Measurements from ENCODE around the gene SRPRB. TPM values are rescaled to one million over a fixed set of nuclear protein-coding genes. Genes with fewer than 3 reads are reported as not detected.

SRPRB gene
- total and polyA plus RNA-seq, 2 donors (not counting 3 experiments of a cell fraction or from before 2014, with no cell fraction given), result 22.7 to 69.2 TPM

DNA sequence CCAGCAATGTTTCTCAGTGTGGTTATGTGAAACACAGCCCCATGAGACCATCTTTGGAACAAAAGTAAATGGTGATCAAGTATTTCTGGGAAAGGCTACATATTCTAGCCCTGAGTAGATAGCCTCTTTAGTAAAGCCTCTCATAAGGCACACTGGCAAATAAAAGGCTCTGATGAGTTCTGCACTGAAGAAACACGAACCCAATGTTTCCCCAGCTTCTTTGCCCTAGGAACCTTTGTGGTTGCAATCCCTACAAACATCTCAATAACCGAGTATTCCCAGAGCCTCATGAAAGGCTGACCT lies 48.3 kb downstream of the SRPRB start:
- Histone ChIP-seq H3K9ac (replicated peaks; ENCODE audit: extremely low read depth, insufficient read depth, low read length) (no peak overlapping the region), H3K79me2 (ENCODE audit: control insufficient read depth, insufficient read depth, low read length) (no peaks in the 10 kb centered on the region), H3K4me1 (ENCODE audit: control insufficient read depth, extremely low read depth, insufficient read depth, low read length) (no peaks in the 10 kb centered on the region), H3K4me3 (replicated peaks in 1 of 3; ENCODE audit: insufficient read depth in 1 of 3, low read depth in 1 of 3, low read length in 3 of 3) (no peak overlapping the region), H3K36me3 (ENCODE audit: control insufficient read depth in 2 of 2, extremely low read depth in 1 of 2, insufficient read depth in 2 of 2, low read length in 2 of 2) (no peaks in the 10 kb centered on the region), H3K9me1 (replicated peaks; ENCODE audit: control insufficient read depth, extremely low read depth, insufficient read depth, low read length) (no peaks in the 10 kb centered on the region), H2AFZ (ENCODE audit: low read depth, low read length) (no peak overlapping the region), H3K27ac (ENCODE audit: insufficient read depth, low read depth, low read length) (no peak overlapping the region), H4K20me1 (replicated peaks; ENCODE audit: control insufficient read depth, extremely low read depth, insufficient read depth, low read length) (no peaks in the 10 kb centered on the region), H3K9me3 (replicated peaks; ENCODE audit: control insufficient read depth, insufficient read depth, low read length) (no peaks in the 10 kb centered on the region), H3K27me3 (ENCODE audit: control insufficient read depth in 2 of 2, insufficient read depth in 2 of 2, low read length in 2 of 2) (no peaks in the 10 kb centered on the region), H3K4me2 (ENCODE audit: insufficient read depth, low read length) (no peak overlapping the region)
- ChIA-PET CTCF (interaction anchor here (2.2 to 2.5 kb wide), 2 partner anchors 10 to 14 kb away, joined by 6 to 13 read pairs; no protein-coding TSS in a partner anchor), POLR2A (no interaction called here)
- dilution Hi-C loops (cut with MboI; ENCODE audit: extremely low pct_ligation_motif_present, low sequenced_read_pairs), result no loop called here
- intact Hi-C loops (cut with micrococcal nuclease), result no loop called here
- FAIRE-seq, result no peak
- no peak for DNase-seq (ENCODE audit: low read depth, low spot score)
- TF ChIP-seq GATA2 (IDR thresholded peaks at IDR 0.05; ENCODE audit: insufficient read depth, insufficient read length, low read depth, low read length) (no peak), POLR2AphosphoS5 (IDR thresholded peaks at IDR 0.05; ENCODE audit: insufficient read depth, low read depth, low read length) (no peak), EZH2 (IDR thresholded peaks at IDR 0.05; ENCODE audit: borderline replicate concordance, low read depth, low read length, severe bottlenecking) (no peak), FOS (IDR thresholded peaks at IDR 0.05; ENCODE audit: borderline replicate concordance, insufficient read depth, low read length) (no peak), POLR2A (IDR thresholded peaks at IDR 0.05; ENCODE audit: low read depth, low read length) (no peak)
- TF ChIP-seq, protein P1, sequence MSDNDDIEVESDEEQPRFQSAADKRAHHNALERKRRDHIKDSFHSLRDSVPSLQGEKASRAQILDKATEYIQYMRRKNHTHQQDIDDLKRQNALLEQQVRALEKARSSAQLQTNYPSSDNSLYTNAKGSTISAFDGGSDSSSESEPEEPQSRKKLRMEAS (IDR thresholded peaks at IDR 0.05; ENCODE audit: insufficient read depth, insufficient read length), result no peak
- TF ChIP-seq, protein P2, sequence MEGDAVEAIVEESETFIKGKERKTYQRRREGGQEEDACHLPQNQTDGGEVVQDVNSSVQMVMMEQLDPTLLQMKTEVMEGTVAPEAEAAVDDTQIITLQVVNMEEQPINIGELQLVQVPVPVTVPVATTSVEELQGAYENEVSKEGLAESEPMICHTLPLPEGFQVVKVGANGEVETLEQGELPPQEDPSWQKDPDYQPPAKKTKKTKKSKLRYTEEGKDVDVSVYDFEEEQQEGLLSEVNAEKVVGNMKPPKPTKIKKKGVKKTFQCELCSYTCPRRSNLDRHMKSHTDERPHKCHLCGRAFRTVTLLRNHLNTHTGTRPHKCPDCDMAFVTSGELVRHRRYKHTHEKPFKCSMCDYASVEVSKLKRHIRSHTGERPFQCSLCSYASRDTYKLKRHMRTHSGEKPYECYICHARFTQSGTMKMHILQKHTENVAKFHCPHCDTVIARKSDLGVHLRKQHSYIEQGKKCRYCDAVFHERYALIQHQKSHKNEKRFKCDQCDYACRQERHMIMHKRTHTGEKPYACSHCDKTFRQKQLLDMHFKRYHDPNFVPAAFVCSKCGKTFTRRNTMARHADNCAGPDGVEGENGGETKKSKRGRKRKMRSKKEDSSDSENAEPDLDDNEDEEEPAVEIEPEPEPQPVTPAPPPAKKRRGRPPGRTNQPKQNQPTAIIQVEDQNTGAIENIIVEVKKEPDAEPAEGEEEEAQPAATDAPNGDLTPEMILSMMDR (IDR thresholded peaks at IDR 0.05; ENCODE audit: extremely low read depth in 1 of 2, insufficient read depth in 1 of 2, low read depth in 1 of 2, low read length in 2 of 2), result no peak
- BruUV-seq (replicated peaks), result no TSS peak
